Activated gamma-delta T cell treated with Interleukin-2 at 50 U/mL for 16 hours (primary cell): ENCODE measurements around the gene KIAA0232.
"Not testable (repeated sequence)": the region's sequence is repeated elsewhere in the genome, so short reads cannot be mapped to it uniquely, and the experiment has no call there.

Experiments
- DNase-seq: peaks from one replicate; pipeline ENCODE4 v3.0.0-alpha.2; 2020

KIAA0232 gene

DNA sequence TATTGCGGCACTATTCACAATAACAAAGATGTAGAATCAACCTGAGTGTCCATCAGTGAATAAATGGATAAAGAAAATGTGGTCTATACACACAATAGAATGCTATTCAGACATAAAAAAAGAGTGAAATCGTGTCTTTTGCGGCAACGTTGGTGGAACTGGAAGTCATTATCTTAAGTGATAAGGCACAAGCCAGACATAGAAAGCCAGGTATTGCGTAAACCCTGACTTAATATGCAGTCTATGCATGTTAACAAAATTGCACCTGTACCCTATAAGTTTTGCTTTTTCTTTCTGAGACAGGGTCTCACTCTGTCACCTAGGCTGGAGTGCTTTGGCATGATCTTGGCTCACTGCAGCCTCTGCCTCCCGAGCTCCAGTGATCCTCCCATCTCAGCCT lies 28.6 kb downstream of the KIAA0232 start:
- no peak for DNase-seq

DNA sequence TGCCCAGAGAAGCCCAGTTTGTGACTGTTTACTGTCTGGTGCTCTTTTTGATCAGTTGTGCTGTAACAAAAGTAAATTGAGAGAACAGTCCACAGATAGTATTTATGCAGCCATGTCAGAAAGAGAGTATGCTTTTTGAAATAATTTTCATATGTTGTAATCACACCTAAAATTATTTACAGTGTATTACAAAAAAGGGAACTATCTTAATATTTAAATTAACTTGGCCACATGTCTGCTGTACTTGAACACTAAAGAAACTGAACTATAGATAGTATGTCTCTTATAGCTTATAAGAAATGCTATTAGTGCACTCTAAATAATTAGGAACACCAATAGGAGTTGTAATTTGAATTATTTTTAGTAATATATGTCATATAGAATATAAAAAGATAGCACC lies 30.2 kb downstream of the KIAA0232 start:
- DNase-seq, result no peak

DNA sequence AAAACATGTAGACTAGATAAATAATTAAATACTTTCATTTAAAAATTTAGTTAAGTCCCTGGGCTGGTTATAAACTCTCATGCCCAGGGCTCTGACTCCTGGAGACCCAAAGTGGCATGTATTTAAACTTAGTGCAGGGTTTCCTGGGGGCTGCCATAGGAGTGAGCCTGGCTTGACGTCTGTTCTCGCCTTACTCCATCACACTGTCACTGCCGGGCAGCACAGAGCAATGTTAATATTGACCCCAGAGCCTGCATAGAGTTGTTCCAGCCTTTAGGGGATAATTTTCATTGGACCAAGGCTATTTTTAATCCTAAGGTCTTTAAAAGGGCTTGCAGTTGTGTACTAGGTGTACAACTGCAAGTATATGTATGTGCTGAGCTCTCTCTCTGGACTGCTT lies 31.2 kb downstream of the KIAA0232 start:
- DNase-seq, result no peak

DNA sequence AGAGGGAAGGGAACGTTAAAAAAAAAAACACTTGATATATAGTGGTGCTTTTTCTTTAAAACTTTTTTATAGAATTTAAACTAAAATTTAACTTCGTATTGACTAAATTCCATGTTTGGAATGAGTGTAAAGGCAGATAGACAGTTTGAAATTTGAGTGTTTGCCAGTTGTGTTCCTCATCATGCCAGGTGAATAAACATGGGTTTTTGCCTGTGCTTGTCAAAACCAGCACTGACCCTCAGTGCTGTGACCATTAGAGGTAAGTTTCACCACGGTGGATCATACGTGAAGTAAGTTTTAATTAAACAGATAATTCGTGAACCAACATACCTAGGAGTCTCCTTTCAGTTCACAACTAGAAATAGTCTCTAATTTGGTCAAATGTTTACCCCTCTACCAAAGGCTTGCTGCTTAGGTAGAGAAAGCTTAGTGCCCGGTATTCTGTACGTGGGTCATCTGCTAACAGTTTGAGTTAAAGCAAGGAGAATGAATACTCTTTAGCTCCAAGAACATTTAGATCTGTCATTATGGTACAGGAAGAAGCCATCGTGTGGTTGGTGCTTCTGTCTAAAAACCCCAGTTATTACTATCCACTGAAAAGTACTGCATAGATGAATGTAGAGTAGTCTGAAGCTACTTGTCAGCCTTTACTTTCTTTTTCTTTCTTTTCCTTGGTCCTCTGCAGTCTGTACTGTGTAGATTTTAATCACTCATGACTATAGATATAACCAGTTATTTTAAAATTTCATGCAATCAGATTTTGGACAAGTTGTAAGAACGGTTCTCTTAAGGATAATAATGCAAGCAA lies 32.7 kb downstream of the KIAA0232 start:
- DNase-seq, result no peak

DNA sequence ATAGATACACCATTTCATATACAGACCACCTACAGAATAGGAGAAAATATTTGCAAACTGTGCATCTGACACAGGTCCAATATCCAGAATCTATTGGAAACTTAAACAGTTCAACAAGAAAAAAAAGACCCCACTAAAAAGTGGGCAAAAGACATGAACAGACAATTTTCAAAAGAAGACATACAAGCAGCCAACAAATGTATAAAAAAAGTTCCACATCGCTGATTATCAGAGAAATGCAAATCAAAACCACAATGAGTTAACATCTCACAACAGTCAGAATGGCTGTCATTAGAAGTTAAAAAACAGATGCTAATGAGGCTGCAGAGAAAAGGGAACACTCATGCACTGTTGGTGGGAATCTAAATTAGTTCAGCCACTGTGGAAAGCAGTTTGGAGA lies 36.8 kb downstream of the KIAA0232 start:
- no peak for DNase-seq

DNA sequence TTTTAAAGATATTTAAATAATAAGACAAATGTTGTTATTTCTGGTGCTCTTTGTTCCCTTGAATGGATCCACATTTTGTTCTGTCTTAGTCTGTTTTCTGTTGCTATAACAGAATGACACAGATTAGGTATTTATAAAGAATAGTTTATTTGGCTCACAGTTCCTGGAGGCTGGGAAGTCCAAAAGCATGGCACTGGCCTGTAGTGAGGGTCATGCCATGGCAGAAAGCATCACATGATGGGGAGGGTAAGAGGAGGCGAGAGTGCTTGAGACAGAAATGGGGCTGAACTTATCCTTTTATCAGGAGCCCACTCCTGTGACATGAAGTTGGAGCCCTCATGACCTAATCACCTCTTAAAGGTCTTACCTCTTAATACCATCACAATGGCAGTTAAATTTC lies 38.2 kb downstream of the KIAA0232 start:
- DNase-seq, result no peak

DNA sequence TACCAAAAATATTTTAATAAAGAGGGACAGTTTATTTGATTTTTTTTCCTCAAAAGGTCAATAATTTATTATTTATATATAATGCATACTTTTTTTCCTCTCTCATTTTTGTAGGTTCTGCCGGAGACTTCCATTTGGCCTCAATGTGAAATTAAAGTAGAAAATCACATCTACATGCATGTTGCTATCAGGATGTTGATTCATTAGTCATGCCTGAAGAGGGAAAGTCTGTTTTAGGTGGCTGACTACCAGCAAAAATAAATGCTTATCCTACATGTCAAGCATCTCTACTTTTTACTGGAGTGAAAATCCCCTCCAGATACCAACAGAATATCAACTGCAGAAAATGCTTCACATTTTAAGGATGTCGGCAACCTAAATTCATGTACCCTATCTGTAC lies 41.5 kb downstream of the KIAA0232 start:
- DNase-seq, result no peak

DNA sequence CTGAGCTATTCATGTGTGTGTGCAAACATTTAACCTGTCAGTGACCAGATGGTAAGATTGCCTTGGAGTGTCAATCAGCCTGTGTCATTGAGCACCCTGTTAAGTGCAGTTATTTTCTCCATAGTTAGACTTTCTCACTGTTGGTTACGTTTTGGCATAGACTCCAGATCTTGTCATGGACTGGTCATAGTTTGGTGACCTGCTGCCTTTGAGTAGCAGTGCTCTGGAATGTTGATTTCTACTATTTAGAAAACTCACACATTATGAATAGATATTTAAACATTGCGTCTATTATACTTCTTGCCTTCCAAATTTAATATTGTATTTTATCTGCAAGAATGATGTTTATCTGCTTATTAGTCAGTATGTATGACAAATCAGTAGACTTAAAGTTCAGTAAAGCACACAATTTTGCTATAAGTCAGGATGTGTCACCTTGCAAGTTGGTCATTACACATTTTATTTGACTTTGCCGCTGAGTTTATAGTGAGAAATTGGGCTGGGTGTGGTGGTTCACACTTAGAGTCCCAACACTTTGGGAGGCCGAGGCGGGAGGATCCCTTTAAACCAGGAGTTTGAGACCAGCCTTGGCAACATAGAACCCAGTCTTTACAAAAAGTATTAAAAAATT lies 42.4 kb downstream of the KIAA0232 start:
- no peak for DNase-seq

DNA sequence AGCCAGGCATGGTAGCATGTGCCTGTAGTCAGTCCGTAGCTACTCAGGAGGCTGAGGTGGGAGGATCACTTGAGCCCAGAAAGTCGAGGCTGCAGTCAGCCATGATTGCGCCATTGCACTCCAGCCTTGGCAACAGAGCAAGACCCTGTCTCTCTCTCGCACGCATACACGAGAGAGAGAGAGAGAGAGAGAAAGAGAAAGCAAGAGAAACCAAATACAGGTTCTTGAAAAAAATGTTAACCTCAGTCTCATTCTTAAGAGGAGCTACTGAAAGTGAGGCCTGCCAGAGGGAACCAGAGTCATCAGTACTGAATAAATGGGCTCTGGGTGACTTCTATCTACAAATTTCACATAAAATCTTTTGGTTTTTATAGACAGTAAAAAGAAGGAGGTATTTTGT lies 42.9 kb downstream of the KIAA0232 start:
- no peak for DNase-seq

DNA sequence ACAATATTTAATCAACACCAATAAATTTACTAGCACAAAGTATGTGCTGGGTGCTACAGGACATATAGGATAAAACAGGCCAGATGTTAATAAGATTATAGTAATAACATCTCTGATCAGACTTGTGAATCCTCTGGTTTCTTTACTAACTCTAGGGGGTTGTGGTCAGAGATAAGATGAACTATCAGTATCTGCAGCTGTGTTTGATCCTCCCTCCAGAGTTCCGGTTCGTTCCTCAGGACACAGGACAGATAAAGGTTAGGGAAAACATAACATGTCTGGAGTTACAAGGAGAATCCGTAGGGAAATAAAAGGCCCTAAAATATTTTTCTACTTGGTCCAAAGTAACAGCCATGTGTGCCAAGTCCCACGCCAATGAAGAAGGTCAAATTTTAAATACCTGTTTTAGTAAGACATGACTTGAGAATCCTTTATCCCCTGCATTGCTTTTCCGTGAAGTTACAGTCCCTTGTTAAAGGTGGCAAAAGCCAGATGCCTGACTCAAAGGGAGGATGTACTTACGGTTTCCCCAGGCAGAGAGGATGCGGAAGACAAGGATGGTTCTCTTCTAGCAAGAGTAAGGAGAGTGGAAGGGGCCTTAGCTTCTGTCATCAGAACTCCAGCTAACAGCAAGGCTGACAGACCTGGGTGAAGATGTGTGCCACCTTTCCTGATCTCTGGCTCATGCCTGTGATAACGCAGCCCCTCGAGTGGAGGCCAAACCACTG lies 44.4 kb downstream of the KIAA0232 start:
- DNase-seq, result no peak

DNA sequence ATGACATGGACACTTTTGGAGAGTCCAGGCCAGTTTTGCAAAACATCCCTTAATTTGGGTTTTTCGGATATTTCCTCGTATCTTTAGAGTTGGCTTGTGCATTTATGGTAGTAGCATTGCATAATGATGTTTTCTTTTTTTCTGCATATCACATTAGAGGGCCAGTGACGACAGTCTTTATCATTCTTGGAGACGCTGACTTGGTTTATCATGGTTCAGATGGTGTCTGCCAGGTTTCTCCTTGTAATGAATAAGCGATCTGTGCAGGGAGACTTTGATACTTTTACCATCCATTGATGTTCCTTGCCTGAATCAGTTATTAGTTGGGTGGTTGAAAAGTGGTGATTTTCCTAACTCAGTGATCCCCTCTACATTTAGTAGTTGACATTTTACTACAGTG lies 46.6 kb downstream of the KIAA0232 start:
- DNase-seq, result no peak

DNA sequence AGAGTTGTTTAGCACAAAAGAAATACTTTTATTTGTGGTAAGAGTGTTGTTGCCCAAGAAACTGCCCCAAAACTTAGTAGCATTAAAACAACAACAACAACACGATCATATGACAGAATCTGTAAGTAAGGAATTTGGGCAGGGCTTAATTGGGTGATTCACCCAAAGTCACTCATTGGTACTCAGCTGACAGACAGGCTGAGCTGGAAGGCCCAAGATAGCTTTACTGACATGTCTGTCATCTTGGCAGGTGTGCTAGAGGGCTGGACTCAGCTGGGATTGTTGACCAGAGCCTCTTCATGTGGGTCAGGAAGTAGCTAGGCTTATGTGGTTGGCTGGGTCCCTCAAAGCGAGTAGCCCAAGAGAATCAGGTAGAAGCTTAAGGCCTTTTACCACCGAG lies 52.3 kb downstream of the KIAA0232 start:
- DNase-seq, result no peak

DNA sequence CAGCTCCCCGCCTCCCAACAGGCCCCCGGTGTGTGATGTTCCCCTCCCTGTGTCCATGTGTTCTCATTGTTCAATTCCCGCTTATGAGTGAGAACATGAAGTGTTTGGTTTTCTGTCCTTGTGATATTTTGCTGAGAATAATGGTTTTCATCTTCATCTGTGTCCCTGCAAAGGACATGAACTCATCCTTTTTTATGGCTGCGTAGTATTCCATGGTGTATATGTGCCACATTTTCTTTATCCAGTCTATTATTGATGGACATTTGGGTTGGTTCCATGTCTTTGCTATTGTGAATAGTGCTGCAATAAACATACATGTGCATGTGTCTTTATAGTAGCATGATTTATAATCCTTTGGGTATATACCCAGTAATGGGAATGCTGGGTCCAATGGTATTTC lies 53.1 kb downstream of the KIAA0232 start:
- DNase-seq, result not testable (repeated sequence)

DNA sequence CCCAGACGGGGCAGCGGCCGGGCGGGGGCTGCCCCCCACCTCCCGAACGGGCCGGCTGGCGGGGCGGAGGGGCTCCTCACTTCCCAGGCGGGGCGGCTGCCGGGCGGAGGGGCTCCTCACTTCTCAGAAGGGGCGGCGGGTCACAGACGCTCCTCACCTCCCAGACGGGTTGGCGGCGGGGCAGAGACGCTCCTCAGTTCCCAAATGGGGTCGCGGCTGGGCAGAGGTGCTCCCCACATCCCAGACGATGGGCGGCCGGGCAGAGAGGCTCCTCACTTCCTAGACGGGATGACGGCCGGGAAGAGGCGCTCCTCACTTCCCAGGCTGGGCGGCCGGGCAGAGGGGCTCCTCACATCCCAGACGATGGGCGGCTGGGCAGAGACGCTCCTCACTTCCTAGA lies 54.6 kb downstream of the KIAA0232 start:
- not testable (repeated sequence) for DNase-seq

DNA sequence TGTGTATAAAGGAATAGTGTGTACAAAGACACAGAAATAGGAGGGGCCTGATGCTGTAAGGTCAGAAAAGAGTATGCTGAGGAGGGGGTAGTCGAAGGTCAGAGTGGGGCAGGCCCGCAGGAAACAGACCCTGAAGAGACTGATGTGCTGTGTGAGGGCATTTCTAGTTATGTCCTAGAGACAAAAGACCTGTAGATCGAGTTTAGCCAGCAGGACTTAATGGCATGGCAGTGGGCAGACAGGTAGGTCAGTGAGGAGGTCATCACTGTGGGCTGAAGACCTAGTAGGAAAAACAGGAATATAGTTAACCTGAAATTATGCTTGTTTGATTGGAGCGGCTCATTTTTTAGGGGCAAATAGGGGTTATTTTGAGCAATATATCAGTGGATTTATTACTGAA lies 57.1 kb downstream of the KIAA0232 start:
- no peak for DNase-seq

DNA sequence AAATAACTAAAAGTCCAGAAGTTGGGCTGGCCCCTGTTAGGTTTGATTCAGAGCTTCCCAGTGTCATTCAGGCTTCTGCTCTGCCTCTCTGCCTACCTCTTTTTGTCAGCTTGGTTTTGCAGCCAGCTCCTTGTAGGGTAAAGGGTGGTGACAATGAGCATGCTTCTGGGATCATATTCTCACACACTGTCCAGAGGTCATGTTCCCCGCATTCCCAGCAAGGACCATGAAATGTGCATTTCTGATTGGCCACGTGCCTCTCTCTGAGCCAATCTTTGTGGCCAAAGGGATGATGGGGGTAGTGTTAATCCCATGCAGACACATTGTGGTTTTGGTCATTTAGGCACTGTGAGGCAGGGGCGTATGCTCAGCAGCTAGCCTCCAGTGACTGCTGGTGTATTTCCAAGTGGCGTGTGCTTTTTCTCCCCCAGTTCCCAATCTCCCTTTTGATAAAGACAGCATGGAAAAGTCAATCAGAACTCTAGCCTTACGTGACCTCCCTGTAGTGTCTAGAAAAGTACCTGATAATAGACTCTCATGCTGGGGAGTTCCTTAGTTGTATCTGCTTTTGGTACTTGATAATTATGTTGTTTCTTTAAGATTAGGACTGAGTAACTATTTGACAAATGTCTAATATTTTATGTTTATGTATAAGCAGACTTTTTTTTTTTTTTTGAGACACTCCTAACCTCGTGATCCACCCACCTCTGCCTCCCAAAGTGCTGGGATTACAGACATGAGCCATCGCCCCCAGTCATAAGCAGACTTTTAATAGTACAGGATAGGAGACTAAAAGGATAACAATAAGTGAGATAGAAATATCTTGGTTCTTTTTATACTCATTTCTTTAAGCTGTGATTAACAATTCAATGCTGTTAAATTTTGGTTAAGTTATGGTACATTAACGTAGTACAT lies 57.8 kb downstream of the KIAA0232 start:
- DNase-seq, result no peak

DNA sequence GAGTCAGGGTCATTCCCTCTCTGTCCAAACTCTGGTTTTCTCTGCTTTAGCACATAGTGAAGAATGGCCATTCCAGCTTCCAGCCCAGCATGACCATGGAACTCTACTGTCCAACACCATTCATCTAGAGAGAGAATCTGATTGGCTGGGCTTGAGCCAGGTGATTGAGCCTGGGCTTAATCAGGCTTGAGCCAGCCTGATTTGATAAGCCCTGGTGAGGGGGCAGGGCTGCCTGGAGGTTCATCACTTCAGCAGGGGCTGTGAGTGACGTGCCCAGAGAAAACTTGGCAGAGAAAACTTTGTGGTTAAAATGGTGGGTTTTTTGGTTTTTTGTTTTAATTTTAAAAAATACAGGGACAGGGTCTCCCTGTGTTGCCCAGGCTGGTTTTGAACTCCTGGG lies 62.5 kb downstream of the KIAA0232 start:
- DNase-seq, result no peak

DNA sequence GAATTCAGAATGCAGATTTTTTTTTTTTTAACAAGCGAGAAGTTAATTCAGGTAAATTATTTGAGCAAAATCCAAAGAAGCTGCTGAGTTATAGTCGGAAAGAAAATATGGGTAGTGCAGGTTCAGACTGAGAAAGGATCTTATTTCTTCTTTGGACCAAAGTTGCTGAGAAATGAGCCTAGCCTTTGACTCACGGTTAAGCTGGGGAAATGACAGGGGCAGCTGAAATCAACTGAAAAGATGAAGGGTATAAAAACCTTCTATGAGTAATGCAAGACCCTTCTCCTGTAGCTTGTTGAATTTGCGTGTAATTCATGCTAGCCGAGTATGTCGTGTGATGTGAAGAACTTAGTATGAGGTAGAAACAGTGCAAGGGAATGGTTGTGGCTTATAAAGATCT lies 63.0 kb downstream of the KIAA0232 start:
- no peak for DNase-seq

DNA sequence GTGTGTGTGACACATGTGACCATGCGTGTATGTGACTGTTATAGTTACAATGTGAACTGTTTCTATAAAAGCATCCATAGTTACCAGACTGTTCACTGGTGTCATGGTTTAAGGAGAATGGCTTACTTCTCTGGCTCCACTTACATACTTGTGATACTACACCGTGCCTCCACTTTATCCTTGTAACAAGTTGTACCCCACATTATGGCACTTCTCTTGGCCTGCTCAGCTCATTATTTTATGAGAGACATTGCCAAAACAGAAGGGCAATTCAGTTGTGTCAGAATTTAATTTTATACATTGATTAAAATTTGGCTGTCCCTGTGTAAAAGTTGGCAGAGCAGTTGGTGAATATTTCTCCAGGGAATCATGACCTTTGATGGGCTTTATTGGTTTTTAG lies 64.7 kb downstream of the KIAA0232 start:
- DNase-seq, result no peak

DNA sequence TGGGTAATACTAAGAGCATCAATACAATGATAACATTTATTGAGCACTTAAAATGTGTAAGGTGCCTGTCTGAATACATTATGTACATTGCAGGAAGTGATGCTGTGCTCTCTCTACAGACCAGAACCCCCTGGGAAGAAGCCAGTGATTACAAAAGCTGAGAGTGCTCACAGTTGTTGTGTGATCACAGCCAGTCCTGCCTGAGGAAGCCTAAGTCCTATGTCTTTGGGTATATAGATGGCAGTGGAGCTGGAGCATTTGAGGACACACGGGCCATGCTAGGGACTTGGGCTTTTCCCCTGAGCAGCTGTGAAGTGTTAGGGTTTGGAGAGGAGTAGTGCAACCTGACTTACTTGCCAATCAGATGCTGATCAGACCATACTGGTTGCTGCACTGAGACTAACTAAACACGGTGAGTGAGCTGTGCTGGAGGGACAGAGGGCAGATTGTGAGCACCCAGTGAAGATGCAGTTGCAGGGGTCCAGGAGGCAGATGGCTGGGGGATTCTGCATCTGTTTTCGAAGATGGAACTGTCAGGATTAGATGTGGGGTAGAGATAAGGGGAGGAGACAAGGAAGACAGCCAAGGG lies 66.3 kb downstream of the KIAA0232 start:
- no peak for DNase-seq

DNA sequence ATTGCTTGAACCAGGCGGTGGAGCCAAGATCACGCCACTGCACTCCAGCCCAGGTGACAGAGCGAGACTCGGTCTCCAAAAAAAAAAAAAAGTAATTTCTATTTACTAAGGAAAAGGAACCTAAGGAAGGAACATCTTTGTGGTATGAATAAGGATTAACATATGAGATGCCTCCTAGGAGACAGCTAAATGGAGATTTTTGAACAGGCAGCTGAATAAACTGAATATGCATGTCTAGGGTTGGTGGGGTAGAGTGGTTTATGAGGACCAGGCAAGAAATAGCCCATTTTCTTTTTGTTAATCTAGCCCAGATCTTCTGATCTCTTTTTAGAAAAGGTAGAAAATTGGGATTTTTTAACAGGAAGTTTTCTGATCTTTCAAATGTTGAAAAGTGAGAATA lies 67.2 kb downstream of the KIAA0232 start:
- DNase-seq, result no peak

DNA sequence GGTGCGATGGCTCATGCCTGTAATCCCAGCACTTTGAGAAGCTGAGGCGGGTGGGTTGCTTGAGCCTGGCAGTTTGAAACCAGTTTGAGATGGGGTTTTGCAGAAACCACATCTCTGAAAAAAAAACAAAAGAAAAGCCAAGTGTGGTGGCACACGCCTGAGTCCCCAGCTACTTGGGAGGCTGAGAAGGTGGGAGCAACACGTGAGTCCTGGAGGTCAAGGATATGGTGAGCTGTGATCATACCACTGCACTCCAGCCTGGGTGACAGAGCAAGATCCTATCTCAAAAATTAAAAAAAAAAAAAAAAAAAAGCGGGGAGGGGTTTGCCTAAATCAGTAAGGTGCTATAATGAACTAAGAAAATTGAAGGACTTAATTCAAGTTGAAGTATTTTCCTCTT lies 68.9 kb downstream of the KIAA0232 start:
- DNase-seq, result no peak

DNA sequence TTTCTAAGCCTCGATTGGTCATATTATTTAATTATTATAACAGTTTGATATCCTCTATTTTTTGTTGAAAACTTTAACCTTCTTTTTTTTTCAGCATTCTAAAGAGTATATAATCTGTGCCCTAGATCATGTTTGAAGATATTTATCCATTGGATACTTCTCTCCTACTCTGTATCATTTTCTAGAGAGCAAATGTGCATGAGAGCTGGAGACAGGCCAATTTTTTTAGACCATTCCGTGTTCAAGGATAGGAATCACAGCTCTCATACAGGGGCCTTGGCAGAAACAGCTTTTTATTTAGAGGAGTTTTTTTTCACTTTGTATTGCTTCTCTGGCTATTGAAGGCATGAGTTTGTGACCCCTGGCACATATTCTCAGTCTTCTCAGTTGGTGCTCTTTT lies 69.4 kb downstream of the KIAA0232 start:
- DNase-seq, result no peak
